HEK293T (cell line): Measurements from ENCODE around the gene ARHGAP6.

Experiments
- BHLHE40 ChIP-seq: fragments of 450-650 bp; IDR thresholded peaks from 2 replicates; pipeline ENCODE4 v1.6.1; 2016; ENCODE audit warnings: mild to moderate bottlenecking, moderate library complexity, borderline replicate concordance
- FOXA1 ChIP-seq: fragments of 450-650 bp; IDR thresholded peaks from 2 replicates; pipeline ENCODE4 v1.6.1; 2016; ENCODE audit warnings: mild to moderate bottlenecking
- FOXK2 ChIP-seq: fragments of 450-650 bp; IDR thresholded peaks from 2 replicates; pipeline ENCODE4 v1.6.1; 2016; ENCODE audit warnings: mild to moderate bottlenecking
- FOXM1 ChIP-seq: fragments of 450-650 bp; IDR thresholded peaks from 2 replicates; pipeline ENCODE4 v1.6.1; 2017; ENCODE audit warnings: mild to moderate bottlenecking, borderline replicate concordance
- L3MBTL2 ChIP-seq: fragments of 450-650 bp; conservative IDR thresholded peaks from 2 replicates; pipeline ENCODE4 v1.6.1; 2016; ENCODE audit warnings: mild to moderate bottlenecking
- LEF1 ChIP-seq: fragments of 450-650 bp; IDR thresholded peaks from 2 replicates; pipeline ENCODE4 v1.6.1; 2017; ENCODE audit warnings: mild to moderate bottlenecking, borderline replicate concordance
- NFRKB ChIP-seq: fragments of 450-650 bp; IDR thresholded peaks from 2 replicates; pipeline ENCODE4 v1.6.1; 2016; ENCODE audit warnings: mild to moderate bottlenecking, moderate library complexity
- PKNOX1 ChIP-seq: fragments of 450-650 bp; IDR thresholded peaks from 2 replicates; pipeline ENCODE4 v1.6.1; 2016
- SP1 ChIP-seq: fragments of 450-650 bp; IDR thresholded peaks from 2 replicates; pipeline ENCODE4 v1.6.1; 2017
- SUZ12 ChIP-seq: fragments of 450-650 bp; IDR thresholded peaks from 2 replicates; pipeline ENCODE4 v1.6.1; 2016; ENCODE audit warnings: mild to moderate bottlenecking
- TARDBP ChIP-seq: fragments of 450-650 bp; IDR thresholded peaks from 2 replicates; pipeline ENCODE4 v1.6.1; 2016
- ZNF384 ChIP-seq: fragments of 450-650 bp; IDR thresholded peaks from 2 replicates; pipeline ENCODE4 v1.6.1; 2016

DNA sequence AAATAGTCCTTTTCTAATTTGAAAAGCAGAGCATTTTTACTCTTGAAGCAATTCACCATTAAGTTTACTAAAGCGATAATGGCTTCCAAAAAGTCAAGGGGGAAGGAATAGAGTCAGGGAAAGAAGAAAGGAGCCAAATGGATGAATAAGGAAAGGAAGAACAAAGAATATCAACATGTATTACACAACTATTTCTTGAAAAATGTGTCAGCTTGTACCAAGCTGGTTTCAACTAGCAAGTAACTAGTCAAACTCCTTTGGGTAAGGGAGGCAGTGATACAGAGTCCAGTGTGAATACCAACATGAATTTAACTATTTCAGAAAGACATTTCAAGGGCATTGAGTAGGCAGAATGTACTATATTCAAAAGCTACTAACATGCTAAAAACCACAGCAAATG is 112.1 kb downstream of the ARHGAP6 start:
- TF ChIP-seq SUZ12 (no peak), L3MBTL2 (no peak), PKNOX1 (no peak), FOXM1 (no peak), FOXK2 (no peak), BHLHE40 (no peak), LEF1 (no peak), SP1 (no peak), FOXA1 (no peak), NFRKB (no peak), ZNF384 (no peak), TARDBP (no peak)
